GM19397 (cell line): ENCODE results near the gene KCNIP4.

Source experiments
- ATAC-seq: cut with Tn5 transposase; IDR thresholded peaks from one replicate; pipeline ENCODE4 v1.9.1; 2021; ENCODE audit warnings: mild to moderate bottlenecking, moderate library complexity; ENCODE audit not compliant: unreplicated experiment

Gene KCNIP4

GRCh38 chr4:21605006-21605405 is 343.6 kb downstream of the KCNIP4 start:
- no peak for ATAC-seq

DNA sequence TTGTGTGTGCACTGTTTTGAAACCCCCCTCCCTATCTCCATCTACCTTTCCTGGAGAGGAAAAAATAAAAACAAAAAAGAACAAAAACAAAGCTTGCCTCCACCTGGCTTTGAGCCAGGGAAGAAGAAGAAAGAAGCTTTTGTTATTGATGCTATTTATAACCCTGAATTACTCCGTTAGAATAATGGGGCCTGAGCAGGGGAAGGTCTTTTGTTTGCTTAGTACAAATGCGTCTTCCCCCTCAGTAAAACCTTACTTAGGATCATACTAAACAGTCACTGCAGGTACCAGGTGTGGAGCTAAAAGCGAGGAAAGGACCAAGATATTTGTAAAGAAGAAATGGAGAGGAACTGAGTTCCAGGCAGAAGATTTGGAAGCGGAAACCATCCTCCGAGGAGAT is 352.1 kb downstream of the KCNIP4 start:
- ATAC-seq: no peak

DNA sequence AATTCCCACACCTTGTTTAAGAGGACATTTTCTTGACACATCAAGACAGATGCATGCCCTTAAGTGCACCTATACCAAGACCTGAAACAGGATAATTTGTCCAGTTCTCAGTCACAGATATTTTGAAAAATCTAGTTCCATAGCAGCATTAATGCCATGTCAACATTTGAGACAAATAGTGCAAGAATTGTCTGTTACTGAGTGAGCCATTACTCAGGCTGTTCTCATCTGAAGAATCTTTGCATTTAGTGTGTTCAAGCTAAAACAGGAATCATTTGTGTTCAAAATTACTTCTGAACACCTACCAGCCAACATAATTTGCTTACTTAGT is 354.9 kb downstream of the KCNIP4 start:
- ATAC-seq: no peak

DNA sequence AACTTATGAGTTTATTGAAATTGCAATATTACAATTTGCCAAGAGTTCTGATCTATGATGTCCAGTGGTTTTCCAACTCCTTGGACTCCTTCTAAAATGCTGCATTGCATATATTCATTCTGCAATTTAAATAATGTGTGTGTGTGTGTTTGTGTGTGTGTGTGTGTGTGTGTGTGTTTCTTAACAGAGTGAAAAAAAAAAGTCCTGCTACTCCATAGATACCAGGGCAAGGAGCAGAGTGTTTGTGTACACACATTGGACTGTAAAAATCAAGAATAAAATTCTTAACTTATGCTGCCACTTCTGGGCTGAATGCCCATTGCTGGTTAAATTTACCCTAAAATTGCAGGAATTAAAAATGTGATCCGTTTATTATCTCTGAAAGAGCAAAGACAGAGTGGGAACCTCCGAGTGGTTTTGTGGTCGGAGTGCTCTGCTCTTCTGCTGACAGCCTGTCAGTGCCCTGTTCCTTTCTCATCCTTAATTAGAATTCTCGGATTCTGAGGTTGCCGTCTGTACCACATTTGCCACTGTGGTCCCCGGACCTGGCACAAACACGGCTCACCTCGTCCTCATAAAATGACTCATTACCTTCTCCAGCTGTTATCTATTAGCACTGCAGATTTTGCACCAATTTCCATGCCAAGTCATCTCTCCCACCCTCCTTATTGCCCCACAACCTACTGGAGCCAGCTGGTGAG is 355.5 kb downstream of the KCNIP4 start:
- ATAC-seq: no peak

DNA sequence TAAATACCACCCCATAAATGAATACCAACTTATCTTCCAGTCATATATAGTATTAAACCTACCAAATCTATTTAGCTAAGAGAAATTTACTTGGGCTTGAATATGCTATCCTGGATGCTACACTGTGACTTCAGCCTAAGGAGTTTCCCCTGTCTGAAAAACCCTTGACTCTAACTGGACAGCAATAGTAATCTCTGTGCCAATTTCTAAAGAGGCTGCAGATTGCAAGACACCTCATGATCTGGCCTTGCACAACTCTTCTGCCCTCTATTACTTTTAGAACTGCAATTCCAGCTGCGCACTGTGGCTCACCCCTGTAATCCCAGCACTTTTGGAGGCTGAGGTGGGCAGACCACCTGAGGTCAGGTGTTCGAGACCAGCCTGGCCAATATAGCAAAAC is 371.5 kb downstream of the KCNIP4 start:
- no peak for ATAC-seq

GRCh38 chr4:21571100-21571499 is 377.5 kb downstream of the KCNIP4 start:
- no peak for ATAC-seq

DNA sequence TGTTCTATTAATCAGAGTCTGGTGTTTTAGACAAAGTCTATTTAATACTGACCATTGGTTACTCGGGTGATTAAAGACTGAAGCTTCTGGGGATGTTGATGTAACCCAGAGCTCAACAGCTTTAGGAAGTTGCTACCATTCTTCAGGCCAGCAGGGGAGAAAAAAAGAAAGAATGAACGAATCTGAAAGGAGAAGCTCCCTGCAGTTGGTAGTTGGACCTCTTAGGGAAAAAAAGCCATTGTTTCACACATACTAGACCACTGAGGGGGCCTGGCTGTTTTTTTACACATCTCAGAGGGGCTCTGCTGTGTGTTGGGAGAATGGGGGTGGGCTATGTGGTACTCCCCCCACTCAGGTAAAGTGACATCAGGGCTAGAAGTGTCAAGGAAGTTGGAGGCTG is 378.9 kb downstream of the KCNIP4 start:
- no peak for ATAC-seq

DNA sequence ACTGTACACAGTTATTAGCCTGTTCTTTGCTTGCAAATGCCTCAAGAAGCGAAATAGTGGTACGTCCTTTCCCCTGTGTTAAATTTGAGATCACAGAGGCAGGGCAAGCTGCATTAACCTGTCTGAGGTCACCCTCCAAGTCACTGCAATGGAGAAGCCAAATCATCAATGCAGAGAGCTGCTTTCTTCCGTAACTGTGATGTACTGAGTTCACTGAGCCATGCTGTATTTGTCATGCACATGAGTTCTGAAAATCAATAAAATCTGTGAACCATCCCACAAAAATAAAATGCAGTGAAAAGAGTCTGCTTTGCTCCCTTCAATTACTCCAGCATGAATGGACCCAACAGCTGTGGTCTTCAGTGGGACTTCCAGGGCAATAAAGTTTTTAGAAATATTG is 393.5 kb downstream of the KCNIP4 start:
- ATAC-seq: no peak

DNA sequence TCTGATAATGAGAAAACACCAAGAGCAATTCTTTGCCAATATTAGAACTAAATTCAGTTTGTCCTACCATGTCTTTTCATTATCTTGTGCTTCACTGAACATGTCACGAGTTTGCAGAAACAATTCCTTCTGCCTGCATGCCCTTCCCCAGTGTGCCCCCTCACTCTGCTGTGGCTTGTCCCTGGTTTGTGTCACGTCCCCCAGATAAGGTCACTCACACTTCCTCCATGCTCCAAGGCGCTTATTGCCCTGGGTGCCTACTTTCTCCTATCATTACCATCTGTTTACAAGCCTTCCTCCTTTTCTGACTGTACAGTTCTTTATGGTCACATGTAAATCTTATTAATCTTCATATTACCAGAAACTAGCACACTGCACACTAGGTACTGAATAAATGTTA is 394.1 kb downstream of the KCNIP4 start:
- ATAC-seq: no peak

GRCh38 chr4:21554066-21554465 is 394.5 kb downstream of the KCNIP4 start:
- no peak for ATAC-seq

GRCh38 chr4:21552455-21552854 is 396.1 kb downstream of the KCNIP4 start:
- no peak for ATAC-seq

GRCh38 chr4:21544955-21545354 is 403.6 kb downstream of the KCNIP4 start:
- no peak for ATAC-seq

- no peak for ATAC-seq
Observed at GRCh38 chr4:21544415-21544814, 404.2 kb downstream of the KCNIP4 start.

- ATAC-seq: no peak
Observed at GRCh38 chr4:21543514-21543913, 405.1 kb downstream of the KCNIP4 start.

- ATAC-seq: no peak
Observed at GRCh38 chr4:21535898-21536297, 412.7 kb downstream of the KCNIP4 start.

DNA sequence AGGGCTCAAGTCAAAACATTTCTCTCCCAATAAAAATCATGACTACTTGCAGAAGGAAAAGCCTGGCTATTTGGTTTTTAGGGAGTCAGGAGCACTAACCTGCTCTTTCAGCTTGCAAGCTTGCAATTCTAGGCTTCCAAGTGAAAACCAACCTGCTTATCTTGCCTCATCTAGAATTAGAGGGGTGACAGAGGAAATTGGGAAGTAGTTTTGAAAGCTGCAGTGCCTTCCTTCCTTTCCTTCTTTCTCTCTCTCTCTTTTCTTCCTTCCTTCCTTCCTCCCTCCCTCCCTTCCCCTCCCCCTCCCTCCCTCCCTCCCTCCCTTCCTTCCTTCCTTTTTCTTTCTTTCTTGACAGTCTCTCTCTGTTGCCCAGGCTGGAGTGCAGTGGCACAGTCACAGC is 417.5 kb downstream of the KCNIP4 start:
- ATAC-seq: no peak

GRCh38 chr4:21529214-21529613 is 419.4 kb downstream of the KCNIP4 start:
- no peak for ATAC-seq

DNA sequence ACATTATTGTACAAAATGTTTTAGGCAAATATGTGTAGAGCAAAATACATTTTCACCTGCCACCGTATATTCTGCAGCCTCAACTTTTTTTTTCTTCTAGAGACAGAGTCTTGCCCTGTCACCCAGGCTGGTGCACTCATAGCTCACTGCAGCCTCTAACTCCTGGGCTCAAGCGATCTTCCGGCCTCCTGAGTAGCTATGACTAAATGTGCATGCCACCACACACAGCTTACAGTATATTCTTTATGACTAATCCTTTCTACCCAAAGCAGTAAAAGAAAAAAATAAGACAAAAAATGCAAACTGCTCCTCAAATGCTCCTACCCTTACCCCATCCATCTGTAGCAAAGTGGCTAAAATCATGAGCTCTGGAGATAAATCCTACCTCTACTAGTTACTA is 426.3 kb downstream of the KCNIP4 start:
- no peak for ATAC-seq

DNA sequence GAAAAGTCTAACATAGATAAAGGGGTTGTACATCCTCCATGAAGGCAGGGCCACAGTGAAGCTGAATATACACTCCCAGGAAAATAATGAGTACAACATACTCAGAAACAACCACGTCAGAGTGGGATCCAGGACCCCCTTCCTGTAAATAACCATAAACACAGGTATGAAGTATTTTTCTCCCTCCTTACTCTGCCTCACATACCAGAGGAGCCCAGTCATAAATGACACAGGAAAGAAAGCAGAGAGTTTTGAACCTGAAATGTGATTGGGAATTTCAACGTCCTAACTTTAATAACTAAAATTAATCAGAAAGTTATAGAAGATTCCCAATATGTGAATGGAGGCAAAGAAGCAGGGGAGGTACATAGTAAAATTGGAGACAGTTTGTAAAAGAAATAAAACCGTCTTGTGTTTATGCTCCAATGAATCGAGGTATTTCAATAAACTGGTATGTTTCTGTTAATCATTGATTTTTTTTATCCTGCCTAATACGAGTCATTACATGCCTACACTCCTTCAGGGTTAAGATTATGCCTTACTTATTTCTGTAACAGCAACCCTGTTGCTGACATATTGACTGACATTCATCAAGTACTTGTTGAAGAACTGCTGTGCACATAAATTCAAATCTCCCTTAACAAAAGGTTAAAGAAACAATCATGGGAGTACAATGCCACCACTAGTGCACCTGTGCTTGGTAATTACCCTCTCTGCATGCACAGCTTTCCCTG is 431.3 kb downstream of the KCNIP4 start:
- no peak for ATAC-seq

GRCh38 chr4:21514022-21514694 is 434.4 kb downstream of the KCNIP4 start:
- no peak for ATAC-seq

DNA sequence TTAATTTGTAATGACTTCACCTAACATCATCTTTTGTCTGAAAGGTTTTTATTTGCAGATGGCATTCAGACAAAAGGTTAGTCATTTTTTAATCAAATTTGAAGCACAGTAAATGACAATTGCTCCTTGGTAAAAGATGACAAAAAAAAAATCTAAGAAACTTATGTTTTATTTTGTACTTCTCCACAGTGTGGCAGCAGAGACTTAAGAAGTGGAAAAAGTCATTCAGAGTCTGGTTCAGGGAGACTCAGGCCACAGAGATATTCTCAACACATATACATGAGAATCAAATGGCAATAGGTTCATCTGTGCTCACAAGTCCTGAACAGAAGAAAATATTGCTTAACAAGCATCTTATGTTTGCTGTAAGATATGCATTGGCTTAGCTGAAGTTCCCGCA is 436.2 kb downstream of the KCNIP4 start:
- ATAC-seq: no peak

- ATAC-seq: no peak
Observed at GRCh38 chr4:21507439-21507838, 441.1 kb downstream of the KCNIP4 start.
